NCI-H510A (cell line): ENCODE measurements around the gene DDX54.
"Not testable (repeated sequence)": the region's sequence is repeated elsewhere in the genome, so short reads cannot be mapped to it uniquely, and the experiment has no call there.

Experiments
- DNase-seq: peaks from one replicate; lab custom pipeline; 2025; lab: John Stamatoyannopoulos, UW

DDX54 gene

GRCh38 chr12:113216027-113216426 lies 30.7 kb upstream of the DDX54 start:
- no peak for DNase-seq

- no peak for DNase-seq
These were observed 29.7 kb upstream of the DDX54 start for GRCh38 chr12:113214895-113215400.

GRCh38 chr12:113211160-113211559 lies 25.9 kb upstream of the DDX54 start:
- no peak for DNase-seq

GRCh38 chr12:113208041-113208934 lies 23.0 kb upstream of the DDX54 start:
- no peak for DNase-seq

- no peak for DNase-seq
These were observed 22.3 kb upstream of the DDX54 start for GRCh38 chr12:113207613-113208040.

GRCh38 chr12:113206802-113207201 lies 21.5 kb upstream of the DDX54 start:
- DNase-seq: not testable (repeated sequence)

- DNase-seq: no peak
These were observed 19.5 kb upstream of the DDX54 start for GRCh38 chr12:113204804-113205203.

GRCh38 chr12:113203852-113204760 lies 18.8 kb upstream of the DDX54 start:
- DNase-seq: no peak

GRCh38 chr12:113202300-113203075 lies 17.2 kb upstream of the DDX54 start:
- DNase-seq: no peak

- DNase-seq: no peak
These were observed 16.2 kb upstream of the DDX54 start for GRCh38 chr12:113201187-113202177.

GRCh38 chr12:113200021-113200797 lies 14.9 kb upstream of the DDX54 start:
- no peak for DNase-seq

- DNase-seq: no peak
These were observed 13.0 kb upstream of the DDX54 start for GRCh38 chr12:113198296-113198695.

GRCh38 chr12:113197518-113198077 lies 12.3 kb upstream of the DDX54 start:
- DNase-seq: no peak

- no peak for DNase-seq
These were observed 11.7 kb upstream of the DDX54 start for GRCh38 chr12:113196990-113197389.

- DNase-seq: no peak
These were observed 11.3 kb upstream of the DDX54 start for GRCh38 chr12:113196582-113196981.

GRCh38 chr12:113195598-113195997 lies 10.3 kb upstream of the DDX54 start:
- no peak for DNase-seq

- no peak for DNase-seq
These were observed 9.7 kb upstream of the DDX54 start for GRCh38 chr12:113194971-113195391.

GRCh38 chr12:113191227-113191626 lies 5.9 kb upstream of the DDX54 start:
- DNase-seq: no peak

GRCh38 chr12:113190761-113191160 lies 5.5 kb upstream of the DDX54 start:
- no peak for DNase-seq
